Tibial nerve (tissue), 4 donors: ENCODE data around the gene TCAIM. TPM values are rescaled to one million over a fixed set of nuclear protein-coding genes. Genes with fewer than 3 reads are reported as not detected.

ENCODE experiments used
- DNase-seq, 2 donors: peaks; one replicate each; pipeline ENCODE4 v3.0.0-alpha.2; 2019; ENCODE audit warnings: low spot score in 2 of 2
- H3K27ac ChIP-seq, 4 donors: fragments of 200-600 bp; sonication (generic) in 3 of 4; one replicate each; pipeline ENCODE4 v1.5.1; 2017 to 2019; ENCODE audit warnings: mild to moderate bottlenecking in 1 of 4
- H3K27me3 ChIP-seq, 2 donors: fragments of 200-600 bp; sonication (generic) in 1 of 2; one replicate each; pipeline versions ENCODE4 v1.5.1 to v1.6.0; 2017 to 2019
- H3K36me3 ChIP-seq, 3 donors: fragments of 200-600 bp; sonication (generic); one replicate each; pipeline ENCODE4 v1.5.1; 2018 to 2019
- H3K4me1 ChIP-seq, 4 donors: fragments of 200-600 bp; sonication (generic) in 3 of 4; one replicate each; pipeline ENCODE4 v1.5.1; 2017 to 2019
- H3K4me3 ChIP-seq, 4 donors: fragments of 200-600 bp; sonication (generic) in 3 of 4; one replicate each; pipeline ENCODE4 v1.5.1; 2017 to 2019; ENCODE audit warnings: mild to moderate bottlenecking in 1 of 4, moderate library complexity in 1 of 4
- H3K9me3 ChIP-seq, 4 donors: fragments of 200-600 bp; sonication (generic) in 3 of 4; one replicate each; pipeline ENCODE4 v1.5.1; 2017 to 2019
- CTCF ChIP-seq, 5 experiments: fragments of 200-600 bp in 3 of 5; fragments of 450-650 bp in 2 of 5; sonication (generic) in 3 of 5; IDR thresholded peaks; one replicate each; pipeline ENCODE4 v1.5.1; 2016 to 2019; ENCODE audit warnings: antibody characterized with exemption in 5 of 5, mild to moderate bottlenecking in 3 of 5, moderate library complexity in 2 of 5
- EP300 ChIP-seq, 2 donors: sonication (generic); formaldehyde crosslinking; IDR thresholded peaks; one replicate each; pipeline ENCODE4 v1.6.1; 2017; ENCODE audit warnings: antibody characterized with exemption in 2 of 2, mild to moderate bottlenecking in 1 of 2
- POLR2A ChIP-seq, 2 donors: fragments of 450-650 bp; IDR thresholded peaks; one replicate each; pipeline ENCODE4 v1.6.1; 2017; ENCODE audit warnings: antibody characterized with exemption in 2 of 2, mild to moderate bottlenecking in 2 of 2, moderate library complexity in 2 of 2
- whole genome bisulfite sequencing, 2 donors: methylation state at CpG; one replicate each; pipeline ENCODE4 v1.1.5; 2018; 5-methylcytosine and 5-hydroxymethylcytosine counted together
- total RNA-seq, 4 donors: library from RNA; depleted of rRNA; stranded (reverse); fragments of >200 nt; gene quantifications; one replicate each; pipeline ENCODE4 v1.1.0, GENCODE V29; 2016

TCAIM gene
- total RNA-seq, 4 donors from 2014 or later: 24.1 to 41.3 (median 28.0) TPM

- 52 to 63% methylated on average over 3 of the region's 3 CpGs for WGBS, 2 donors
- DNase-seq: no peak
These were observed 86.2 kb downstream of the TCAIM start for GRCh38 chr3:44424758-44425157.

DNA sequence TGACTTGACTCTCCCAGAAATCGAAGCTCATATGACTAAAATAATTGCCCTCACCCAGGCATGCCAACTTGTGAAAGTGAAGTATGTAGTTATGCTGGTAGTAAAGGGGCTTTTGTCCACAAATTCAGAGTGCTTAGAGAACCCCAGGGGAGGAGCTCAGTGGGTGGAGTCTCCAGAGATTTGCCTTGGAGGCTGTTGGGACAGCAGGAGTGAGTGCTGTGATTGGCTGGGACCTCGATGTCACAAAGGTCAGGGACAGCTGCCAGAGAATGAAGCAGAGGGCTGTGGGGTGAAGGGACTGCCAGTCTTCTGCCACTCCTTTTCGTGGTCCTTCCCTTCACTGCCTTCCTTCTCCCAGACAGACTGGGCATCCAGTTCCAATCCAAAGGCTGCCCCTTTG is 89.1 kb downstream of the TCAIM start:
- no peaks in the 10 kb centered on the region for H3K4me1 ChIP-seq
- no peak for DNase-seq
- H3K27ac ChIP-seq: no peak overlapping the region
- H3K36me3 ChIP-seq: no peaks in the 10 kb centered on the region
- H3K27me3 ChIP-seq: no peaks in the 10 kb centered on the region
- TF ChIP-seq EP300 (IDR thresholded peaks at IDR 0.05) (no peak), CTCF (IDR thresholded peaks at IDR 0.05) (no peak), POLR2A (IDR thresholded peaks at IDR 0.05) (no peak)
- H3K4me3 ChIP-seq: no peak overlapping the region
- 51 to 54% methylated on average over 3 of the region's 3 CpGs for WGBS, 2 donors
- no peaks in the 10 kb centered on the region for H3K9me3 ChIP-seq

More at GRCh38 chr3:44424758-44425157, 86.2 kb downstream of the TCAIM start:
- no peaks in the 10 kb centered on the region for H3K36me3 ChIP-seq
- no peaks in the 10 kb centered on the region for H3K27me3 ChIP-seq
- H3K4me1 ChIP-seq: no peaks in the 10 kb centered on the region
- no peak overlapping the region for H3K27ac ChIP-seq
- TF ChIP-seq EP300 (IDR thresholded peaks at IDR 0.05) (no peak), CTCF (IDR thresholded peaks at IDR 0.05) (no peak)
- no peaks in the 10 kb centered on the region for H3K9me3 ChIP-seq
- no peak overlapping the region for H3K4me3 ChIP-seq

DNA sequence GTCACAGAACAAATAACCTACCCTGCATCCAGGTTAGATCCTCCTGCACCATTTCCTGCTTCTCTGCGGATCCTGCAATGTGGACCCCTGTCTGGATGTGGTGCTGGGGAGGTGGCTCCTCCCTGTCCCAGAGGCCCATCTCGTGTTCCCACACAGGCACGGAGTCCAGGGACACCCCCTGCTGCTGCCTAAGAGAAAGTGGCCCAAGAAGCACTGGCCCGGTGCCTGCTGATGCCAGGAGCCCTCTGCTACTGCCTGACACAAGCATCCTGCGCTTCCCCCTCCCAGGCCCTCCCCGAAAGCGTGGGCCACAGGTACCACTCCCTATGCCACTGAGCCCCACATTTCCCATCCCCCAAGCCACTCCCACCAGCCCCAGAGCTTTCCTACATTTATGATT is 90.3 kb downstream of the TCAIM start:
- no peak overlapping the region for H3K27ac ChIP-seq
- no peak overlapping the region for H3K4me3 ChIP-seq
- DNase-seq: no peak
- H3K36me3 ChIP-seq: no peaks in the 10 kb centered on the region
- WGBS, 2 donors: 76 to 82% methylated on average over 7 of the region's 7 CpGs
- TF ChIP-seq POLR2A (IDR thresholded peaks at IDR 0.05): no peak
- no peak for TF ChIP-seq EP300 (IDR thresholded peaks at IDR 0.05)
- TF ChIP-seq CTCF (IDR thresholded peaks at IDR 0.05): no peak
- H3K4me1 ChIP-seq: no peaks in the 10 kb centered on the region
- H3K27me3 ChIP-seq: no peaks in the 10 kb centered on the region
- H3K9me3 ChIP-seq: no peaks in the 10 kb centered on the region

GRCh38 chr3:44429459-44429858 is 90.9 kb downstream of the TCAIM start:
- no peak overlapping the region for H3K27ac ChIP-seq
- no peaks in the 10 kb centered on the region for H3K9me3 ChIP-seq
- H3K36me3 ChIP-seq: no peaks in the 10 kb centered on the region
- no peak for DNase-seq
- H3K4me1 ChIP-seq: no peaks in the 10 kb centered on the region
- H3K27me3 ChIP-seq: no peaks in the 10 kb centered on the region
- no peak overlapping the region for H3K4me3 ChIP-seq
- TF ChIP-seq CTCF (IDR thresholded peaks at IDR 0.05) (no peak), EP300 (IDR thresholded peaks at IDR 0.05) (no peak), POLR2A (IDR thresholded peaks at IDR 0.05) (no peak)
- 87 to 88% methylated on average over 6 of the region's 6 CpGs for WGBS, 2 donors

DNA sequence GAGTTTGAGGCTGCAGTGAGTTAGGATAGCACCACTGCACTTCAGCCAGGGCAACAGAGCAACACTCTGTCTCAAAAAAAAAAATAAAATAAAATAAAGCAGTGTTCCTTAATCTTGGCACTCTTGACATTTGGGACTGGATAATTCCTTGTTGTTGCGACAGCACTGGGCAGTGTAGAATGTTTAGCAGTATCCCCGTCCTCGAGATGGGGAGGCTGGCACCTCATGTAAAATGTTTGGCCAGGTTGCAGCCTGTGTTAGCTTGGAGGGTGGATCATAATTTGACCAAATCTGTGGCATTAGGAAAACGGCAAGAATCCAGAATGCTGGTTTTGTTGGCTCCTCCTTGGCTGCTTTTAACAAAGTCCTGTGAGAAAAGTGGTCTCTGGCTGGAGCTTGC is 91.9 kb downstream of the TCAIM start:
- no peak for DNase-seq
- no peak overlapping the region for H3K4me3 ChIP-seq
- no peak overlapping the region for H3K27ac ChIP-seq
- 62 to 67% methylated on average over 4 of the region's 4 CpGs for WGBS, 2 donors
- TF ChIP-seq POLR2A (IDR thresholded peaks at IDR 0.05) (no peak), CTCF (IDR thresholded peaks at IDR 0.05) (no peak), EP300 (IDR thresholded peaks at IDR 0.05) (no peak)
- no peaks in the 10 kb centered on the region for H3K36me3 ChIP-seq
- no peaks in the 10 kb centered on the region for H3K27me3 ChIP-seq
- H3K9me3 ChIP-seq: no peaks in the 10 kb centered on the region
- no peaks in the 10 kb centered on the region for H3K4me1 ChIP-seq
